Upper lobe of left lung (tissue), 6 donors: Measurements from ENCODE around the gene ATP2B1. TPM values are rescaled to one million over a fixed set of nuclear protein-coding genes. Genes with fewer than 3 reads are reported as not detected.

ENCODE experiments used
- ATAC-seq, 2 donors: fragments of 200-7000 bp; cut with Tn5 transposase; one replicate each; pipeline ENCODE4 v1.9.1; 2022; ENCODE audit warnings: mild to moderate bottlenecking in 2 of 2, moderate library complexity in 2 of 2; ENCODE audit not compliant: low FRiP score in 2 of 2
- DNase-seq, 2 donors: peaks; one replicate each; pipeline ENCODE4 v3.0.0-alpha.2; 2019 to 2020
- H3K27ac ChIP-seq, 4 donors: fragments of 200-600 bp; sonication (generic); one replicate each; pipeline ENCODE4 v1.5.1; 2016 to 2019
- H3K27me3 ChIP-seq, 4 donors: fragments of 200-600 bp; sonication (generic); one replicate each; pipeline ENCODE4 v1.5.1; 2017 to 2019
- H3K36me3 ChIP-seq, 4 donors: fragments of 200-600 bp; sonication (generic); one replicate each; pipeline ENCODE4 v1.5.1; 2016 to 2019
- H3K4me1 ChIP-seq, 4 donors: fragments of 200-600 bp; sonication (generic); one replicate each; pipeline ENCODE4 v1.5.1; 2018 to 2019
- H3K4me3 ChIP-seq, 4 donors: fragments of 200-600 bp; sonication (generic); one replicate each; pipeline ENCODE4 v1.5.1; 2017 to 2019; ENCODE audit warnings: mild to moderate bottlenecking in 2 of 4, moderate library complexity in 1 of 4
- H3K9me3 ChIP-seq, 4 donors: fragments of 200-600 bp; sonication (generic); one replicate each; pipeline ENCODE4 v1.5.1; 2018 to 2019
- CTCF ChIP-seq, 6 experiments: fragments of 450-650 bp in 4 of 6; fragments of 200-600 bp in 2 of 6; sonication (generic) in 2 of 6; IDR thresholded peaks; one replicate each; pipeline ENCODE4 v1.5.1; 2016 to 2019; ENCODE audit warnings: antibody characterized with exemption in 6 of 6
- EP300 ChIP-seq, 4 donors: sonication (generic); formaldehyde crosslinking; IDR thresholded peaks; one replicate each; pipeline ENCODE4 v1.5.1; 2017; ENCODE audit warnings: antibody characterized with exemption in 4 of 4, control low read depth in 2 of 4
- POLR2A ChIP-seq, 4 donors: fragments of 450-650 bp; IDR thresholded peaks; one replicate each; pipeline ENCODE4 v1.5.1; 2016 to 2017; ENCODE audit warnings: antibody characterized with exemption in 4 of 4, mild to moderate bottlenecking in 2 of 4
- POLR2AphosphoS5 ChIP-seq, 2 donors: sonication (generic); formaldehyde crosslinking; IDR thresholded peaks; one replicate each; pipeline ENCODE4 v1.5.1; 2017; ENCODE audit warnings: antibody characterized with exemption in 2 of 2
- whole genome bisulfite sequencing, 2 donors: methylation state at CpG; one replicate each; pipeline ENCODE4 v1.1.5; 2017 to 2018; 5-methylcytosine and 5-hydroxymethylcytosine counted together
- total RNA-seq, 6 donors: library from RNA; depleted of rRNA in 4 of 6; stranded (reverse); fragments of >200 nt in 4 of 6; gene quantifications; one replicate each; pipeline versions ENCODE4 v1.1.0 to v1.2.1, GENCODE V29; 2016 to 2021
- donor health status: DM: no; HTN: no; CAD: no; lungs with moderate emphysema.
- donor health status: DM: no; HTN: yes; CAD: no; lungs with severe emphysema.

ATP2B1 gene
- total RNA-seq, 6 donors from 2014 or later: 15.2 to 50.0 (median 36.3) TPM

GRCh38 chr12:89740943-89741342 is 32.3 kb upstream of the ATP2B1 start:
- no peaks in the 10 kb centered on the region for H3K4me1 ChIP-seq
- DNase-seq (no peak), ATAC-seq (no peak)
- no peaks in the 10 kb centered on the region for H3K36me3 ChIP-seq
- no peak overlapping the region for H3K4me3 ChIP-seq
- WGBS, 2 donors: 95 to 100% methylated on average over 2 of the region's 2 CpGs
- TF ChIP-seq POLR2AphosphoS5 (IDR thresholded peaks at IDR 0.05): no peak
- no peak for TF ChIP-seq CTCF (IDR thresholded peaks at IDR 0.05)
- TF ChIP-seq EP300 (IDR thresholded peaks at IDR 0.05): no peak
- TF ChIP-seq POLR2A (IDR thresholded peaks at IDR 0.05): no peak
- no peak overlapping the region for H3K27ac ChIP-seq
- H3K9me3 ChIP-seq: peaks cover 7 to 13% (median 8%) of the 10 kb centered on the region in 4 donors
- H3K27me3 ChIP-seq: no peaks in the 10 kb centered on the region

GRCh38 chr12:89736995-89737394 is 28.4 kb upstream of the ATP2B1 start:
- Histone ChIP-seq H3K9me3 (peaks cover 7 to 13% (median 10%) of the 10 kb centered on the region in 4 donors), H3K36me3 (no peaks in the 10 kb centered on the region), H3K27ac (no peak overlapping the region), H3K4me1 (peaks cover 0 to 9% (median 2%) of the 10 kb centered on the region in 4 donors), H3K4me3 (no peak overlapping the region), H3K27me3 (no peaks in the 10 kb centered on the region)
- ATAC-seq (no peak), DNase-seq (no peak)
- no peak for TF ChIP-seq POLR2AphosphoS5 (IDR thresholded peaks at IDR 0.05)
- no peak for TF ChIP-seq EP300 (IDR thresholded peaks at IDR 0.05)
- TF ChIP-seq POLR2A (IDR thresholded peaks at IDR 0.05): no peak
- TF ChIP-seq CTCF (IDR thresholded peaks at IDR 0.05): no peak
- 67 to 92% methylated on average over 1 of the region's 1 CpG for WGBS, 2 donors

- DNase-seq (no peak), ATAC-seq (peak in 1 of 2 donors; percentile 48)
- Histone ChIP-seq H3K27me3 (no peaks in the 10 kb centered on the region), H3K27ac (no peak overlapping the region), H3K9me3 (peaks cover 0 to 5% (median 0%) of the 10 kb centered on the region in 4 donors), H3K4me1 (peaks cover 0 to 12% (median 2%) of the 10 kb centered on the region in 4 donors), H3K36me3 (no peaks in the 10 kb centered on the region), H3K4me3 (no peak overlapping the region)
- TF ChIP-seq CTCF (IDR thresholded peaks at IDR 0.05) (no peak), EP300 (IDR thresholded peaks at IDR 0.05) (no peak), POLR2AphosphoS5 (IDR thresholded peaks at IDR 0.05) (peak in 1 of 2 donors; percentile 17), POLR2A (IDR thresholded peaks at IDR 0.05) (no peak)
- 34 to 61% methylated on average over 5 of the region's 5 CpGs for WGBS, 2 donors
These were observed 25.1 kb upstream of the ATP2B1 start for GRCh38 chr12:89733579-89734201.

- WGBS, 2 donors: 72 to 73% methylated on average over 2 of the region's 2 CpGs
- no peaks in the 10 kb centered on the region for H3K27me3 ChIP-seq
- H3K27ac ChIP-seq: no peak overlapping the region
- H3K4me1 ChIP-seq: peaks cover 0 to 12% (median 2%) of the 10 kb centered on the region in 4 donors
- no peak for DNase-seq
- ATAC-seq: no peak
- no peaks in the 10 kb centered on the region for H3K36me3 ChIP-seq
- H3K4me3 ChIP-seq: no peak overlapping the region
- TF ChIP-seq POLR2A (IDR thresholded peaks at IDR 0.05) (no peak), POLR2AphosphoS5 (IDR thresholded peaks at IDR 0.05) (no peak), EP300 (IDR thresholded peaks at IDR 0.05) (no peak), CTCF (IDR thresholded peaks at IDR 0.05) (no peak)
- H3K9me3 ChIP-seq: peaks cover 0 to 5% (median 0%) of the 10 kb centered on the region in 4 donors
These were observed 23.9 kb upstream of the ATP2B1 start for GRCh38 chr12:89732522-89732921.

- Histone ChIP-seq H3K36me3 (no peaks in the 10 kb centered on the region), H3K27me3 (no peaks in the 10 kb centered on the region), H3K4me1 (peaks cover 0 to 12% (median 2%) of the 10 kb centered on the region in 4 donors), H3K4me3 (no peak overlapping the region), H3K9me3 (peaks cover 0 to 5% (median 0%) of the 10 kb centered on the region in 4 donors), H3K27ac (peak overlapping the region in 1 of 4 donors; percentile 4)
- WGBS, 2 donors: 24 to 46% methylated on average over 2 of the region's 2 CpGs
- DNase-seq: no peak
- TF ChIP-seq EP300 (IDR thresholded peaks at IDR 0.05): no peak
- TF ChIP-seq CTCF (IDR thresholded peaks at IDR 0.05): no peak
- no peak for TF ChIP-seq POLR2AphosphoS5 (IDR thresholded peaks at IDR 0.05)
- TF ChIP-seq POLR2A (IDR thresholded peaks at IDR 0.05): no peak
- peak in 1 of 2 donors; percentile 82 for ATAC-seq
These were observed 23.0 kb upstream of the ATP2B1 start for GRCh38 chr12:89731614-89732013.
